Osteoblast (primary cell): ENCODE data around the gene TAGLN3. TPM values are rescaled to one million over a fixed set of nuclear protein-coding genes. Genes with fewer than 3 reads are reported as not detected.

Experiments used
- DNase-seq: peaks from one replicate; pipeline ENCODE4 v3.0.0; 2011; ENCODE audit warnings: low spot score, mixed read lengths; ENCODE audit not compliant: insufficient read length; ENCODE audit errors: missing footprints
- H2AFZ ChIP-seq: 2 replicates; pipeline ENCODE4 v1.6.0; 2011; ENCODE audit warnings: mild to moderate bottlenecking, low read length
- H3K27ac ChIP-seq: 2 replicates; pipeline ENCODE4 v1.5.1; 2011; ENCODE audit warnings: mild to moderate bottlenecking, low read depth, low read length, moderate library complexity
- H3K27me3 ChIP-seq: 2 replicates; pipeline ENCODE4 v1.6.0; 2012; ENCODE audit warnings: mild to moderate bottlenecking, control low read depth, inconsistent platforms, low read length, moderate library complexity; ENCODE audit not compliant: insufficient read depth
- H3K36me3 ChIP-seq: 2 replicates; pipeline ENCODE4 v1.5.1; 2011; ENCODE audit warnings: mild to moderate bottlenecking, low read length, control low read depth, moderate library complexity; ENCODE audit not compliant: insufficient read depth
- H3K4me1 ChIP-seq: 2 replicates; pipeline ENCODE4 v1.5.1; 2011; ENCODE audit warnings: mild to moderate bottlenecking, low read length, control low read depth, moderate library complexity; ENCODE audit not compliant: insufficient read depth
- H3K4me2 ChIP-seq: 2 replicates; pipeline ENCODE4 v1.6.0; 2011; ENCODE audit warnings: mild to moderate bottlenecking, low read length; ENCODE audit not compliant: insufficient read depth
- H3K4me3 ChIP-seq: fragments of 200-600 bp; sonication (generic); 3 replicates; pipeline ENCODE4 v1.5.1; 2012; ENCODE audit warnings: mild to moderate bottlenecking, low read length, inconsistent platforms; ENCODE audit not compliant: insufficient read depth
- H3K79me2 ChIP-seq: 2 replicates; pipeline ENCODE4 v1.6.0; 2012; ENCODE audit warnings: mild to moderate bottlenecking, low read length, control low read depth, inconsistent platforms; ENCODE audit not compliant: insufficient read depth
- H3K9me3 ChIP-seq: 2 replicates; pipeline ENCODE4 v1.5.1; 2011; ENCODE audit warnings: low read depth, low read length, control low read depth
- H4K20me1 ChIP-seq: 2 replicates; pipeline ENCODE4 v1.6.0; 2012; ENCODE audit warnings: mild to moderate bottlenecking, low read length, control low read depth; ENCODE audit not compliant: insufficient read depth
- total RNA-seq: library from RNA; depleted of rRNA; stranded (reverse); fragments of >200 nt; gene quantifications from 2 replicates; pipeline ENCODE4 v1.2.3, GENCODE V29; 2012
- TF ChIP-seq, protein P1 (sequence below): IDR thresholded peaks from 2 replicates; pipeline ENCODE4 v1.5.1; 2011; ENCODE audit warnings: mild to moderate bottlenecking, low read depth, low read length, moderate library complexity; ENCODE audit errors: extremely low read depth

TAGLN3 gene
- total RNA-seq, 1 donor, result not detected

DNA sequence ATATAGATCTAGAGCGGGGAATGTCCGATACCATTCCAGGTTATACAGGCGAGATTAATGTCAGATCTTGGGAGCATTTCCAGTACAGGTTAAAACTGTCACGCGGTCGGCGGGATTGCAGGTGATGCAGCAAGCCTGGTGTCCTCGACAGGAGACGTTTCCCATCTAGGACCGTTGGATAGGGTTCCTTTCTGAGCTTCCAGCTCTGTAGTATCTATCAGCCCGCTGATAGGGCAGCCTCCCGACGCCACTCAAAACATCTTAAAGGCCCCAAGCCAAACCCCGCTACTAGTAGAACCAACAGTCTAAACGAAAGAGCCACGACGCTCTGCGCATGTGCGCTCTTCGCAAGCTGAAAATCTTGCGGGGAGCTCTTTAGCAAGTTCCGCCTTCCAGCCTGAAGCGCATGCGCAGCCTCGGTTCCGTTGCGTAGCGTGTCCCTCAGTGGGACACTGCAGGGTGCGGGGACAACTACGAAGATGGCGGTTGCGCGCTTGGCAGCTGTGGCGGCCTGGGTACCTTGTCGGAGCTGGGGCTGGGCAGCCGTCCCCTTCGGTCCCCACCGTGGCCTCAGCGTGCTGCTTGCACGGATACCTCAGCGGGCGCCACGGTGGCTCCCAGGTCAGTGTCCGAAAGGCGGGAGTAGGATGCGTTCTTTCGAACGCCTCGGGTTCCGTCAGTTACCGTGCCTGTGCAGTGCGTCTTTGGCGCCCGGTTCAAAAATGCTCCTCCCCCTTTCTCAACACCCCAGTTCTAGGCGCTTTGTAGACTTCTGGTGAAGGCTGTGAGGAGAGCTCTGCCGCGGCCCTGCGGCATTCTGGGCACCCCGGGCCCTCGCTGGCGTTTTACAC, 19.9 kb upstream of the TAGLN3 start, which contains the start of gene ABHD10:
Gene ABHD10, plus strand, starts transcription at position 444 of the 851 bp plus-strand sequence. Its CDS starts 36 bp downstream, at position 480.
- H3K4me2 ChIP-seq, result peak within 1 kb of the TSS; percentile 90
- peaks cover 16% of the 10 kb centered on the region for H3K36me3 ChIP-seq
- peaks cover 21% of the 10 kb centered on the region for H3K4me1 ChIP-seq
- peak; percentile 86 for DNase-seq
- peak within 1 kb of the TSS; percentile 86 for H3K4me3 ChIP-seq
- H2AFZ ChIP-seq, result peak within 1 kb of the TSS; percentile 90
- H3K79me2 ChIP-seq, result peaks cover 45% of the 10 kb centered on the region
- TF ChIP-seq, protein P1, sequence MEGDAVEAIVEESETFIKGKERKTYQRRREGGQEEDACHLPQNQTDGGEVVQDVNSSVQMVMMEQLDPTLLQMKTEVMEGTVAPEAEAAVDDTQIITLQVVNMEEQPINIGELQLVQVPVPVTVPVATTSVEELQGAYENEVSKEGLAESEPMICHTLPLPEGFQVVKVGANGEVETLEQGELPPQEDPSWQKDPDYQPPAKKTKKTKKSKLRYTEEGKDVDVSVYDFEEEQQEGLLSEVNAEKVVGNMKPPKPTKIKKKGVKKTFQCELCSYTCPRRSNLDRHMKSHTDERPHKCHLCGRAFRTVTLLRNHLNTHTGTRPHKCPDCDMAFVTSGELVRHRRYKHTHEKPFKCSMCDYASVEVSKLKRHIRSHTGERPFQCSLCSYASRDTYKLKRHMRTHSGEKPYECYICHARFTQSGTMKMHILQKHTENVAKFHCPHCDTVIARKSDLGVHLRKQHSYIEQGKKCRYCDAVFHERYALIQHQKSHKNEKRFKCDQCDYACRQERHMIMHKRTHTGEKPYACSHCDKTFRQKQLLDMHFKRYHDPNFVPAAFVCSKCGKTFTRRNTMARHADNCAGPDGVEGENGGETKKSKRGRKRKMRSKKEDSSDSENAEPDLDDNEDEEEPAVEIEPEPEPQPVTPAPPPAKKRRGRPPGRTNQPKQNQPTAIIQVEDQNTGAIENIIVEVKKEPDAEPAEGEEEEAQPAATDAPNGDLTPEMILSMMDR, result no peak
- H3K27ac ChIP-seq, result peak within 1 kb of the TSS; percentile 86
- H4K20me1 ChIP-seq, result no peaks in the 10 kb centered on the region
- no peaks in the 10 kb centered on the region for H3K27me3 ChIP-seq
- H3K9me3 ChIP-seq, result no peaks in the 10 kb centered on the region

DNA sequence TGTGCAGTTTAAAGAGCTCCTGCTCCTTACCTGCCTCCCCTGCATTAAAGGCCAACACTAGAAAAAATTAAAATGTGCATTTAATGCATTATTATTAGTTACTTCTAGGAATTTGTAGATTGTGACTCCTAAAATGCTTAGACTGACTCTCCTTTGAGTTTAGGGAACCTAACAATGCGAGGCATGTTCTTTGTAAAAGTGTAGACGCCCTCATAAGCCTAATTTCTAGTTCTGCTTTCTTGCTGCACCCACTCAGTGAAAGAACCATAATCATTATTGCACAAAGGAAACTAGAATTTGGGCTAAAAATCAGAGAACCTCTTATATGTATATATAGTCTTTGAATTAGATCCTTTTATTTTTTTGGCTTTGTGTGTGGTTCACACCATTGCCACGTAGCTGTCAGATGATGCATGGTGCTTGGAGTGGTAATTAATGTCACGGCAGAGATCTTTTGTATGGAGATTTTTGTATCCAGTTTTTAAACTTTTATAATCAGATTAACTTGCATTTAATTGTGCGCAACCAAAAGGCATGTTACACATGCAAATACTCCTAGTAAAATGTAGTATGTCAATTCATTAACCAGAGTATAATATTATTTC, 19.2 kb upstream of the TAGLN3 start:
- Histone ChIP-seq H3K36me3 (peaks cover 8% of the 10 kb centered on the region), H3K4me3 (peak overlapping the region; percentile 86), H3K79me2 (peaks cover 49% of the 10 kb centered on the region), H3K27ac (peak overlapping the region; percentile 86), H3K4me1 (peaks cover 21% of the 10 kb centered on the region), H3K27me3 (no peaks in the 10 kb centered on the region), H4K20me1 (no peaks in the 10 kb centered on the region), H3K9me3 (no peaks in the 10 kb centered on the region), H3K4me2 (peak overlapping the region; percentile 90), H2AFZ (peak overlapping the region; percentile 90)
- TF ChIP-seq, protein P1, result no peak
- DNase-seq, result no peak

DNA sequence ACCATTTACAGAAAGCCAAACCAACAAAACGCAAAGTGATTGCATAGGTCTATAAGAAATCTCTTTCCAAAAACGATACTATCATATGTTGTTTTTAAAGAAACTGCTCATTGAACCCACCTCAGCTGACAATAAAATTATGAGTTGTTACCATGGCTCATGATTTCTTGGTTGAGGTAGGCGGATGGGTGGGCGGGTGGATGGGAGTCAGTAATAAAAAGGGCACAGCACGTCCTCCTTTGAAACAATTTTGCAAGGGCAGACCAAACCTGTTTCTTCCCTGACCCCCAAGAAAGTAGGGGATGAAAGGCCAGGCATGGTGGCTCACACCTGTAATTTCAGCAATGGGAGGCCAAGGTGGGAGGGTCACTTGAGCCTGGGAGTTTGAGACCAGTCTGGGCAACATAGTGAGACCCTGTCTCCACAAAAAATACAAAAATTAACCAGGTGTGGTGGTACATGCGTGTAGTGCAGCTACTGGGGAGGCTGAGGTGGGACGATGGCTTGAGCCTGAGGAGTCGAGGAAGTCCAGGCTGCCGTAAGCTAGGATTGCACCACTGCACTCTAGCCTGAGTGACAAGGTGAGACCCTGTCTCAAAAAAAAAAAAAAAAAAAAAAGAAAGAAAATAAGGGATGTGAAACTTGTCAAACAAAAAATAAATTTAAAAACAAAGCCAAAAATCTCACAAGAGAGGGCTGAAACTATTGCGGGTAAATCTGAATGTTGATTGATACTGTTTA, 17.8 kb upstream of the TAGLN3 start:
- Histone ChIP-seq H3K36me3 (no peaks in the 10 kb centered on the region), H3K27me3 (no peaks in the 10 kb centered on the region), H3K4me3 (peak overlapping the region; percentile 86), H3K79me2 (peaks cover 52% of the 10 kb centered on the region), H3K4me1 (peaks cover 21% of the 10 kb centered on the region), H3K27ac (no peak overlapping the region), H3K9me3 (no peaks in the 10 kb centered on the region), H3K4me2 (peak overlapping the region; percentile 90), H2AFZ (no peak overlapping the region), H4K20me1 (no peaks in the 10 kb centered on the region)
- DNase-seq, result no peak
- TF ChIP-seq, protein P1, result no peak
